Measurements from ENCODE around the gene USP2. TPM values are rescaled to one million over a fixed set of nuclear protein-coding genes. Genes with fewer than 3 reads are reported as not detected.

Gene USP2
- total RNA-seq, 1 experiment from 2014 or later, result 5.7 TPM

GRCh38 chr11:119417726-119418540 is 36.4 kb upstream of the USP2 start:
- H3K36me3 Mint-ChIP-seq (ENCODE audit: insufficient read depth in 1 of 3, low read depth in 3 of 3), result peaks cover 28 to 46% (median 39%) of the 10 kb centered on the region in 3 experiments
- TF ChIP-seq CTCF (conservative IDR thresholded peaks at IDR 0.05), result no peak
- H3K27me3 ChIP-seq (ENCODE audit: insufficient read depth, low read length), result no peaks in the 10 kb centered on the region

More at GRCh38 chr11:119417726-119418540, 36.4 kb upstream of the USP2 start:
- Histone ChIP-seq H3K9me3 (ENCODE audit: control insufficient read depth, low read depth, low read length) (no peaks in the 10 kb centered on the region), H3K23me2 (ENCODE audit: insufficient read length, low read depth, low read length, poor library complexity, severe bottlenecking) (peaks cover 3% of the 10 kb centered on the region), H2BK120ac (ENCODE audit: low read depth, low read length, poor library complexity, severe bottlenecking) (no peak overlapping the region), H3K56ac (ENCODE audit: insufficient read length, low read depth, low read length) (no peak overlapping the region), H2AK5ac (ENCODE audit: insufficient read length, low read length) (no peak overlapping the region), H2BK15ac (ENCODE audit: low read depth, low read length) (no peak overlapping the region), H4K8ac (replicated peaks; ENCODE audit: insufficient read length, low read depth, low read length) (no peak overlapping the region), H3K79me2 (ENCODE audit: insufficient read depth, low read length) (peaks cover 8% of the 10 kb centered on the region; the same call in 1 of the 2 replicates), H4K91ac (ENCODE audit: insufficient read length, low read depth, low read length) (no peak overlapping the region), H3T11ph (ENCODE audit: low read length) (no peak overlapping the region), H3K4me2 (ENCODE audit: insufficient read depth, insufficient read length, low read length) (no peak overlapping the region), H4K20me1 (ENCODE audit: control insufficient read depth, insufficient read depth, insufficient read length) (peaks cover 2% of the 10 kb centered on the region), H3K27ac (ENCODE audit: insufficient read length, low read depth, low read length) (no peak overlapping the region), H4K5ac (ENCODE audit: insufficient read length, low read depth, low read length) (no peak overlapping the region), H2BK12ac (ENCODE audit: insufficient read length, low read depth, low read length) (no peak overlapping the region), H3K4ac (ENCODE audit: low read depth, low read length) (no peak overlapping the region), H3K79me1 (ENCODE audit: insufficient read depth, low read depth, low read length, poor library complexity, severe bottlenecking) (no peaks in the 10 kb centered on the region), H3K23ac (ENCODE audit: insufficient read length, low read depth, low read length) (no peak overlapping the region), H3K18ac (ENCODE audit: insufficient read length, low read depth, low read length) (no peak overlapping the region), H2AFZ (ENCODE audit: low read length) (no peak overlapping the region), H3K4me1 (ENCODE audit: insufficient read depth, low read length) (peaks cover 9% of the 10 kb centered on the region; the same call in 1 of the 2 replicates), H3K9ac (ENCODE audit: extremely low read depth, insufficient read length, low read length) (no peak overlapping the region), H2BK20ac (ENCODE audit: low read depth, low read length, poor library complexity, severe bottlenecking) (no peak overlapping the region), H2BK5ac (ENCODE audit: insufficient read length, low read length) (no peak overlapping the region), H3K14ac (ENCODE audit: insufficient read depth, low read length) (no peak overlapping the region)
- no peaks in the 10 kb centered on the region; the same call in none of the 2 replicates for H3K27me3 Mint-ChIP-seq (ENCODE audit: low read depth)
- H3K4me3 Mint-ChIP-seq, result peak overlapping the region in 1 of 2 experiments; percentile 27; a peak in 1 of 5 replicates
- H3K9me3 Mint-ChIP-seq, result no peaks in the 10 kb centered on the region; a peak in 3 of 5 replicates
- H3K4me1 Mint-ChIP-seq, result peaks cover 32 to 35% of the 10 kb centered on the region in 2 experiments
- H3K27ac Mint-ChIP-seq, result peak overlapping the region; percentile 30 to 89 (median 77); a peak in 5 of 7 replicates
- no CpG with 5 or more reads among the region's 19 CpGs for WGBS (ENCODE audit: extremely low coverage, insufficient read length, low lambda C conversion rate)
- peak; percentile 59 for DNase-seq
